SU-DHL-6 (cell line): ENCODE measurements around the gene LRRN3.

Experiments used
- CTCF ChIP-seq: fragments of 200-600 bp; sonication (generic); IDR thresholded peaks from one replicate; pipeline ENCODE4 v1.5.1; 2017; ENCODE audit warnings: antibody characterized with exemption, mild to moderate bottlenecking, low read length, moderate library complexity; ENCODE audit not compliant: insufficient read depth, poor library complexity, severe bottlenecking
- EZH2phosphoT487 ChIP-seq: fragments of 200-600 bp; sonication (generic), shearing (Covaris generic); conservative IDR thresholded peaks from 2 replicates; pipeline ENCODE4 v1.6.1; 2018; ENCODE audit warnings: mild to moderate bottlenecking, antibody characterized with exemption, low read length, moderate library complexity, mixed read lengths

GRCh38 chr7:111105269-111105668, 14.3 kb downstream of the LRRN3 start:
- TF ChIP-seq CTCF (no peak), EZH2phosphoT487 (no peak)
